K562 (cell line): ENCODE measurements around the gene ESPL1. TPM values are rescaled to one million over a fixed set of nuclear protein-coding genes. Genes with fewer than 3 reads are reported as not detected.

Experiments used
- BACH1 ChIP-seq: fragments of 200-800 bp; sonication (Bioruptor generic); IDR thresholded peaks from 2 replicates; pipeline ENCODE4 v1.6.1; 2016; ENCODE audit warnings: missing genetic modification characterization, missing compliant biosample characterization
- GTF2F1 ChIP-seq: IDR thresholded peaks from 2 replicates; pipeline ENCODE4 v1.6.1; 2011; ENCODE audit warnings: low read depth, low read length, improper control_type of control experiment
- HNRNPLL ChIP-seq: fragments of 200-400 bp; formaldehyde crosslinking; IDR thresholded peaks from 2 replicates; pipeline ENCODE4 v1.6.1; 2017; ENCODE audit warnings: low read length, low read depth, mild to moderate bottlenecking; ENCODE audit not compliant: poor library complexity, severe bottlenecking
- HNRNPUL1 ChIP-seq: fragments of 200-400 bp; formaldehyde crosslinking; IDR thresholded peaks from 2 replicates; pipeline ENCODE4 v1.6.1; 2017; ENCODE audit warnings: low read length
- KLF13 ChIP-seq: fragments of 450-650 bp; IDR thresholded peaks from 2 replicates; pipeline ENCODE4 v1.6.1; 2016; ENCODE audit warnings: missing genetic modification characterization, low read depth, mild to moderate bottlenecking, missing compliant biosample characterization, moderate library complexity, borderline replicate concordance
- MCM2 ChIP-seq: fragments of 450-650 bp; IDR thresholded peaks from 2 replicates; pipeline ENCODE4 v1.6.1; 2017; ENCODE audit warnings: low read depth, mild to moderate bottlenecking
- MLLT1 ChIP-seq, 2 experiments: fragments of 450-650 bp; IDR thresholded peaks; 2 replicates each; pipeline ENCODE4 v1.6.1; 2016
- POLR2AphosphoS5 ChIP-seq: IDR thresholded peaks from 2 replicates; pipeline ENCODE4 v1.6.1; 2011; ENCODE audit warnings: mild to moderate bottlenecking, low read depth, low read length, moderate library complexity; ENCODE audit not compliant: control insufficient read depth, insufficient read depth
- ZC3H4 ChIP-seq: sonication (generic); formaldehyde crosslinking; IDR thresholded peaks from 2 replicates; pipeline ENCODE4 v1.9.0; 2021; ENCODE audit warnings: missing genetic modification reagents, borderline replicate concordance
- ZKSCAN8 ChIP-seq: fragments of 200-800 bp; sonication (Bioruptor generic); IDR thresholded peaks from 2 replicates; pipeline ENCODE4 v1.6.1; 2016; ENCODE audit warnings: missing genetic modification characterization, missing compliant biosample characterization
- ZNF354B ChIP-seq: fragments of 250-450 bp; sonication (Bioruptor Pico); IDR thresholded peaks from 2 replicates; pipeline ENCODE4 v1.4.0; 2020
- ZNF57 ChIP-seq: fragments of 450-650 bp; formaldehyde crosslinking; IDR thresholded peaks from 2 replicates; pipeline ENCODE4 v1.4.0; 2020; ENCODE audit warnings: mild to moderate bottlenecking, moderate library complexity
- ZNF586 ChIP-seq: fragments of 450-650 bp; formaldehyde crosslinking; conservative IDR thresholded peaks from 2 replicates; pipeline ENCODE4 v1.4.0; 2020; ENCODE audit warnings: mild to moderate bottlenecking, moderate library complexity
- polyA plus RNA-seq, 8 experiments: library from polyadenylated mRNA; depleted of rRNA in 4 of 8; stranded (reverse) in 5 of 8; unstranded in 3 of 8; fragments of >200 nt; fragmentation: Nextera tagmentation in 2 of 8; fragmentation: Illumina TruSeq in 1 of 8; extraction: Ambion mirVana in 2 of 8; extraction: Trizol in 1 of 8; gene quantifications; 2 replicates each; pipeline versions ENCODE4 v1.2.1 to v1.2.3, GENCODE V29; 2011 to 2014; ENCODE audit warnings: inconsistent platforms in 1 of 8, missing spikeins in 1 of 8
- total RNA-seq, 7 experiments: library from RNA; depleted of rRNA in 6 of 7; stranded (reverse); fragments of >200 nt in 6 of 7; fragmentation: Illumina TruSeq in 2 of 7; extraction: Trizol in 2 of 7; gene quantifications; 2 replicates each; pipeline versions ENCODE4 v1.2.1 to v1.2.3, GENCODE V29; 2011 to 2021; ENCODE audit warnings: low replicate concordance in 1 of 7
- TF ChIP-seq, protein P1 (sequence below), 2 experiments: fragments of 450-650 bp; IDR thresholded peaks; 2 replicates each; pipeline ENCODE4 v1.6.1; 2016; ENCODE audit warnings: mild to moderate bottlenecking in 2 of 2, borderline replicate concordance in 1 of 2, low read depth in 1 of 2, moderate library complexity in 1 of 2
- TF ChIP-seq, protein P2 (sequence below): sonication (generic); formaldehyde crosslinking; IDR thresholded peaks from 2 replicates; pipeline ENCODE4 v1.8.0; 2022; ENCODE audit warnings: mild to moderate bottlenecking, low read depth, missing genetic modification reagents

The ESPL1 gene
- total and polyA plus RNA-seq, 9 of the 15 experiments (the other 6 are each of a cell fraction or from before 2014, with no cell fraction given), result 1.2 to 55.0 (median 18.7) TPM

DNA sequence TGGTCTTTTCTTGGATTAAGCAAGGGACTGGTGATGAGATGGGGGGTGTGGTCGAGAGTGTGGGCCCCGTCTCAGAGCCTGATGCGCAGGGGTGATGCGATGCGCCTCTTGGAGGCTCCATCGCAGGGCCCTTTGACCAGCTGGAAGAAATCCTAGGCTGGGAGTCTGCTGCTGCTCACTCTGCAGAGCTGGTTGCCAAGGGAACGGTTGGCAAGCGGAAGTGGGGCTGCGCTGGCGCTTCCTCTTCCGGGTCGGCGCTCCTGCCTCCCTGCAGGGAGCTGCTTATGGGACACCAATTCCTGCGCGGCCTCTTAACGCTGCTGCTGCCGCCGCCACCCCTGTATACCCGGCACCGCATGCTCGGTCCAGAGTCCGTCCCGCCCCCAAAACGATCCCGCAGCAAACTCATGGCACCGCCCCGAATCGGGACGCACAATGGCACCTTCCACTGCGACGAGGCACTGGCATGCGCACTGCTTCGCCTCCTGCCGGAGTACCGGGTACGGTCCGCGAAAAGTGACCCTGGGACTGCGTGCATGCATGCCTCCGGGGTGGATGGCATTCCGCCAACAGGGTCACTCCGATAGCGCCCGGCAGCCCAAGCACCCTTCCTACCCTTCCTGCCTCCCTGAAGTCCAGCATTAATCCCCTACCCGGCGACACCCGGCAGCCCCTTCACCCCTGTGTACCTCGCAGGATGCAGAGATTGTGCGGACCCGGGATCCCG, 31.5 kb downstream of the ESPL1 start, which contains the start of gene MYG1 (continued):
- TF ChIP-seq, protein P1, sequence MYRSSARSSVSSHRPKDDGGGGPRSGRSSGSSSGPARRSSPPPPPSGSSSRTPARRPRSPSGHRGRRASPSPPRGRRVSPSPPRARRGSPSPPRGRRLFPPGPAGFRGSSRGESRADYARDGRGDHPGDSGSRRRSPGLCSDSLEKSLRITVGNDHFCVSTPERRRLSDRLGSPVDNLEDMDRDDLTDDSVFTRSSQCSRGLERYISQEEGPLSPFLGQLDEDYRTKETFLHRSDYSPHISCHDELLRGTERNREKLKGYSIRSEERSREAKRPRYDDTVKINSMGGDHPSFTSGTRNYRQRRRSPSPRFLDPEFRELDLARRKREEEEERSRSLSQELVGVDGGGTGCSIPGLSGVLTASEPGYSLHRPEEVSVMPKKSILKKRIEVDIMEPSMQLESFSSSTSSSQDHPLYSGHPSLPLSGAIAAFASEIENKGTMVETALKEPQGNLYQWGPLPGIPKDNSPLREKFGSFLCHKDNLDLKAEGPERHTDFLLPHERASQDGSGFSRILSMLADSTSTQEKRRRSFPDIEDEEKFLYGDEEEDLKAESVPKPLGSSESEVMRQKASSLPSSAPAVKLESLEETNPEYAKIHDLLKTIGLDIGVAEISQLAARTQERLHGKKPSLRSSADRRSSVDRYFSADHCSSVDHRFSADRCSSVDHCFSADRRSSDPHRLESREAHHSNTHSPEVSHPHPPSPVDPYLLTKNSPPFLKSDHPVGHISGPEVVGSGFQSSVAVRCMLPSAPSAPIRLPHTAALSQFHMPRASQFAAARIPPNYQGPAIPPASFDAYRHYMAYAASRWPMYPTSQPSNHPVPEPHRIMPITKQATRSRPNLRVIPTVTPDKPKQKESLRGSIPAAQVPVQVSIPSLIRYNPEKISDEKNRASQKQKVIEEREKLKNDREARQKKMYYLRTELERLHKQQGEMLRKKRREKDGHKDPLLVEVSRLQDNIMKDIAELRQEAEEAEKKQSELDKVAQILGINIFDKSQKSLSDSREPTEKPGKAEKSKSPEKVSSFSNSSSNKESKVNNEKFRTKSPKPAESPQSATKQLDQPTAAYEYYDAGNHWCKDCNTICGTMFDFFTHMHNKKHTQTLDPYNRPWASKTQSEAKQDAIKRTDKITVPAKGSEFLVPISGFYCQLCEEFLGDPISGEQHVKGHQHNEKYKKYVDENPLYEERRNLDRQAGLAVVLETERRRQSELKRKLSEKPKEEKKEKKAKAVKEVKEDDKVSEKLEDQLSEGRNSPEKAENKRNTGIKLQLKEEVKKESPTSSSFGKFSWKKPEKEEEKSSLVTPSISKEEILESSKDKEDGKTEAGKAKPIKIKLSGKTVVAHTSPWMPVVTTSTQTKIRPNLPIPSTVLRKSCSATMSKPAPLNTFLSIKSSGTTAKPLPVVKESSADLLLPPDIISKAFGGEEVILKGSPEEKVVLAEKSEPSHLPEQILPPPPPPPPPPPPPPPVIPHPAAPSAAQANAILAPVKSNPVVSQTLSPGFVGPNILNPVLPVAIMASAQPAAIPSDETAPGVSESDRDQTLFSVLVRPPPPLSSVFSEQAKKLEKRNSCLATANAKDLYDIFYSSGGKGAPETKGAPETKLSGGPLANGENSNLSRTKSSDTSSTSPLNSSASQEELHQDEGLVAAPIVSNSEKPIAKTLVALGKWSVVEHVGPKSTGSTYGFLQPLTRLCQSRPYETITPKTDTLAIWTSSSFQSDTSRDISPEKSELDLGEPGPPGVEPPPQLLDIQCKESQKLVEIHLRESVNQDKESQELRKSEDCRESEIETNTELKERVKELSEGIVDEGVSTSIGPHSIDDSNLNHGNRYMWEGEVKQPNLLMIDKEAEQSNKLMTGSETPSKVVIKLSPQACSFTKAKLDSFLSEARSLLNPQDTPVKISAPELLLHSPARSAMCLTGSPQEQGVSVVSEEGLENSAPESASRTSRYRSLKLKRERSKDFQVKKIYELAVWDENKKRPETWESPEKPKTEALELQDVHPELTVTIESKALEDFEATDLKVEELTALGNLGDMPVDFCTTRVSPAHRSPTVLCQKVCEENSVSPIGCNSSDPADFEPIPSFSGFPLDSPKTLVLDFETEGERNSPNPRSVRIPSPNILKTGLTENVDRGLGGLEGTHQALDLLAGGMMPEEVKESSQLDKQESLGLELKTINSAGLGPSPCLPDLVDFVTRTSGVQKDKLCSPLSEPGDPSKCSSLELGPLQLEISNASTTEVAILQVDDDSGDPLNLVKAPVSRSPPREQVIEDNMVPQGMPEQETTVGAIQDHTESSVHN (IDR thresholded peaks at IDR 0.05; ENCODE audit: borderline replicate concordance in 1 of 2, low read depth in 1 of 2), result no peak
- TF ChIP-seq ZNF57 (no peak), MCM2 (no peak), ZNF354B (CRISPR knock-in tag) (no peak), GTF2F1 (no peak), BACH1 (tag) (no peak), HNRNPUL1 (no peak), MLLT1 (IDR thresholded peaks at IDR 0.05) (peak in 1 of 2 experiments; percentile 35; a peak in 1 of 4 replicates), KLF13 (no peak), HNRNPLL (no peak), ZC3H4 (CRISPR knock-in tag) (peak; percentile 50; the same call in 1 of the 2 replicates), POLR2AphosphoS5 (0 out of 2 replicates have a peak, but pooled peaks have one; percentile 38), ZKSCAN8 (CRISPR knock-in tag) (no peak), ZNF586 (CRISPR knock-in tag) (no peak)
- TF ChIP-seq, protein P2, sequence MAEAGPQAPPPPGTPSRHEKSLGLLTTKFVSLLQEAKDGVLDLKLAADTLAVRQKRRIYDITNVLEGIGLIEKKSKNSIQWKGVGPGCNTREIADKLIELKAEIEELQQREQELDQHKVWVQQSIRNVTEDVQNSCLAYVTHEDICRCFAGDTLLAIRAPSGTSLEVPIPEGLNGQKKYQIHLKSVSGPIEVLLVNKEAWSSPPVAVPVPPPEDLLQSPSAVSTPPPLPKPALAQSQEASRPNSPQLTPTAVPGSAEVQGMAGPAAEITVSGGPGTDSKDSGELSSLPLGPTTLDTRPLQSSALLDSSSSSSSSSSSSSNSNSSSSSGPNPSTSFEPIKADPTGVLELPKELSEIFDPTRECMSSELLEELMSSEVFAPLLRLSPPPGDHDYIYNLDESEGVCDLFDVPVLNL, result no peak
